ENCODE measurements around the gene UBXN7. TPM values are rescaled to one million over a fixed set of nuclear protein-coding genes. Genes with fewer than 3 reads are reported as not detected.
"Not testable (repeated sequence)": the region's sequence is repeated elsewhere in the genome, so short reads cannot be mapped to it uniquely, and the experiment has no call there.

UBXN7 gene
- total RNA-seq, 2 donors from 2014 or later: 21.1 to 22.2 TPM

GRCh38 chr3:196423044-196423781 is 9.0 kb downstream of the UBXN7 start:
- H3K9me3 ChIP-seq: no peaks in the 10 kb centered on the region
- H3K27me3 ChIP-seq (replicated peaks; ENCODE audit: insufficient read depth): no peaks in the 10 kb centered on the region
- H3K36me3 ChIP-seq: no peaks in the 10 kb centered on the region
- H3K4me3 ChIP-seq: no peak overlapping the region
- H3K27ac ChIP-seq: peak overlapping the region; percentile 34 to 40
- no peak for TF ChIP-seq CTCF (IDR thresholded peaks at IDR 0.05)
- ATAC-seq (ENCODE audit: insufficient number of reproducible peaks, low FRiP score, low read depth) (no peak), DNase-seq (ENCODE audit: low spot score) (no peak)
- peaks cover 12 to 16% of the 10 kb centered on the region in 2 donors for H3K4me1 ChIP-seq (ENCODE audit: control insufficient read depth in 1 of 2, low read depth in 2 of 2)

GRCh38 chr3:196421668-196422067 is 10.6 kb downstream of the UBXN7 start:
- not testable (repeated sequence) for H3K27ac ChIP-seq; ATAC-seq (ENCODE audit: insufficient number of reproducible peaks, low FRiP score, low read depth); H3K27me3 ChIP-seq (replicated peaks; ENCODE audit: insufficient read depth); H3K9me3 ChIP-seq; H3K36me3 ChIP-seq; DNase-seq (ENCODE audit: low spot score); H3K4me3 ChIP-seq
- peaks cover 12 to 16% of the 10 kb centered on the region in 2 donors for H3K4me1 ChIP-seq (ENCODE audit: control insufficient read depth in 1 of 2, low read depth in 2 of 2)

- no peaks in the 10 kb centered on the region for H3K36me3 ChIP-seq
- ATAC-seq (ENCODE audit: insufficient number of reproducible peaks, low FRiP score, low read depth) (no peak), DNase-seq (ENCODE audit: low spot score) (no peak)
- H3K27ac ChIP-seq: no peak overlapping the region
- peaks cover 12 to 16% of the 10 kb centered on the region in 2 donors for H3K4me1 ChIP-seq (ENCODE audit: control insufficient read depth in 1 of 2, low read depth in 2 of 2)
- no peaks in the 10 kb centered on the region for H3K27me3 ChIP-seq (replicated peaks; ENCODE audit: insufficient read depth)
- H3K4me3 ChIP-seq: no peak overlapping the region
- H3K9me3 ChIP-seq: no peaks in the 10 kb centered on the region
- TF ChIP-seq CTCF (IDR thresholded peaks at IDR 0.05): no peak
Observed at GRCh38 chr3:196419386-196419785, 12.8 kb downstream of the UBXN7 start.

- ATAC-seq (ENCODE audit: insufficient number of reproducible peaks, low FRiP score, low read depth) (no peak), DNase-seq (ENCODE audit: low spot score) (no peak)
- TF ChIP-seq CTCF (IDR thresholded peaks at IDR 0.05): no peak
- no peak overlapping the region for H3K27ac ChIP-seq
- no peaks in the 10 kb centered on the region for H3K9me3 ChIP-seq
- no peak overlapping the region for H3K4me3 ChIP-seq
- peaks cover 12 to 15% of the 10 kb centered on the region in 2 donors for H3K4me1 ChIP-seq (ENCODE audit: control insufficient read depth in 1 of 2, low read depth in 2 of 2)
- no peaks in the 10 kb centered on the region for H3K36me3 ChIP-seq
- H3K27me3 ChIP-seq (replicated peaks; ENCODE audit: insufficient read depth): no peaks in the 10 kb centered on the region
Observed at GRCh38 chr3:196418601-196419000, 13.6 kb downstream of the UBXN7 start.

- no peak overlapping the region for H3K27ac ChIP-seq
- H3K4me3 ChIP-seq: no peak overlapping the region
- H3K36me3 ChIP-seq: no peaks in the 10 kb centered on the region
- TF ChIP-seq CTCF (IDR thresholded peaks at IDR 0.05): no peak
- H3K27me3 ChIP-seq (replicated peaks; ENCODE audit: insufficient read depth): no peaks in the 10 kb centered on the region
- no peak for DNase-seq (ENCODE audit: low spot score)
- ATAC-seq (ENCODE audit: insufficient number of reproducible peaks, low FRiP score, low read depth): no peak
- no peaks in the 10 kb centered on the region for H3K4me1 ChIP-seq (ENCODE audit: control insufficient read depth in 1 of 2, low read depth in 2 of 2)
- H3K9me3 ChIP-seq: no peaks in the 10 kb centered on the region
Observed at GRCh38 chr3:196414469-196414868, 17.8 kb downstream of the UBXN7 start.

- Histone ChIP-seq H3K4me1 (ENCODE audit: control insufficient read depth in 1 of 2, low read depth in 2 of 2) (peaks cover 0 to under 1% of the 10 kb centered on the region in 2 donors), H3K36me3 (no peaks in the 10 kb centered on the region), H3K9me3 (no peaks in the 10 kb centered on the region), H3K27ac (no peak overlapping the region), H3K27me3 (replicated peaks; ENCODE audit: insufficient read depth) (no peaks in the 10 kb centered on the region), H3K4me3 (no peak overlapping the region)
- DNase-seq (ENCODE audit: low spot score) (no peak), ATAC-seq (ENCODE audit: insufficient number of reproducible peaks, low FRiP score, low read depth) (no peak)
- TF ChIP-seq CTCF (IDR thresholded peaks at IDR 0.05): no peak
Observed at GRCh38 chr3:196412704-196413103, 19.5 kb downstream of the UBXN7 start.

Measured in thoracic aorta (tissue), 2 donors.